ENCODE data around the gene NLGN4X.

The NLGN4X gene

GRCh38 chrX:5867778-5868177, 360.9 kb downstream of the NLGN4X start:
- DNase-seq (ENCODE audit: low read depth, low spot score) = no peak

DNA sequence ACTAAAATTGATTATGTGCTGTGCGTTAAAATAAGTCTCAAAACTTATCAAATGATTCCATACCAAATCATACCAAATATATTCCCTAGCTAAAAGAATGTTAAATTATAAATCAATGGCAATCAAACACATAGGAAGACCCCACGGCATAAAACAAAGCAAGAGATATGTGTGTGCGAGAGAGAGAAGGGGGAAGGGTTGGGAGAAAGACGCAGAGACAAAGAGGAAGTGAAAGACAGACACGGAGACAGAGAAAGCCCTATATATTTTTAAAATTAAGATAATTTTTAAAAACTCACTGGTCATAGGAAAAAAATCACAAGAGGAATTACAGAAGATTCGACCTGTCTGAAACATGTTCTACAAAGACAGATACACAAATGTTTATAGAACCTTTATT, 371.4 kb downstream of the NLGN4X start:
- no peak for DNase-seq (ENCODE audit: low read depth, low spot score)

DNA sequence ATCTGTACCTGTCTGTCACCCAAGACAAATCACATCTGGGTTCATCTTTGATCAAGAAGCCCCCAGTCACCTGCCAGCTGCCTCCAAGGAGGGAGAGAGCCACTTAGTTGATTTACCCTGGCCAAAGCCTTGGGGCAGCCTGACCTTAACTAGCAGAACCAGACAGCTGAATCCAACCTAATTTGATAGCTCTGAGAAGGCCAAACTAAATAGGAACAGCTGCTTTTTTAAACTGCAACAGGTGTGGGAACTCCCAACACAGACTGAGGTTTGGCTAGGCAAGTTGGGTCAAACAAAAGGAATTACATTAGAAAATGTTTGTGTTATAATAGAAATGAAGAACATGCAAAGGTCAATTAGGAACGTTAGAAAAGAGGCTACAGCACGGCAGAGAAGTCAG, 375.7 kb downstream of the NLGN4X start:
- no peak for DNase-seq (ENCODE audit: low read depth, low spot score)

- no peak for DNase-seq (ENCODE audit: low read depth, low spot score)
Observed at GRCh38 chrX:5842601-5843000, 386.1 kb downstream of the NLGN4X start.

All from brain pericyte (primary cell).